OCI-LY3 (cell line): Measurements from ENCODE around the gene TUBA3D.
"Not testable (repeated sequence)": the region's sequence is repeated elsewhere in the genome, so short reads cannot be mapped to it uniquely, and the experiment has no call there.

ENCODE experiments used
- H2AFZ ChIP-seq: fragments of 200-600, 300-600 bp; shearing (Covaris generic); 2 replicates; pipeline ENCODE4 v1.6.0; 2014; ENCODE audit warnings: antibody characterized with exemption, low read depth, low read length
- H3K27ac ChIP-seq: fragments of 200-600, 300-600 bp; sonication (generic); 2 replicates; pipeline ENCODE4 v1.5.1; 2014; ENCODE audit warnings: mild to moderate bottlenecking, low read length, moderate library complexity, mixed read lengths
- H3K27me3 ChIP-seq: fragments of 200-600, 300-600 bp; sonication (generic); 2 replicates; pipeline ENCODE4 v1.6.1; 2014; ENCODE audit warnings: low read depth, low read length, mixed read lengths
- H3K36me3 ChIP-seq: fragments of 200-600, 300-600 bp; sonication (generic); replicated peaks from 2 replicates; pipeline ENCODE3; 2014; ENCODE audit warnings: low read depth, low read length, mixed read lengths
- H3K4me1 ChIP-seq: fragments of 300-600, 200-600 bp; sonication (generic); 2 replicates; pipeline ENCODE4 v1.6.1; 2014; ENCODE audit warnings: low read length, mixed read lengths
- H3K4me2 ChIP-seq: fragments of 200-600, 300-600 bp; sonication (generic); 2 replicates; pipeline ENCODE4 v1.6.1; 2014; ENCODE audit warnings: low read length, mixed read lengths
- H3K4me3 ChIP-seq: fragments of 300-600, 200-600 bp; sonication (generic); 2 replicates; pipeline ENCODE4 v1.5.1; 2014; ENCODE audit warnings: antibody characterized with exemption, mild to moderate bottlenecking, low read length, moderate library complexity
- H3K79me2 ChIP-seq: fragments of 300-600, 200-600 bp; shearing (Covaris generic); 2 replicates; pipeline ENCODE4 v1.6.1; 2014; ENCODE audit warnings: mild to moderate bottlenecking, low read length, mixed read lengths
- H3K9ac ChIP-seq: fragments of 300-600, 200-600 bp; shearing (Covaris generic); 2 replicates; pipeline ENCODE4 v1.6.0; 2014; ENCODE audit warnings: mild to moderate bottlenecking, low read length, moderate library complexity
- H3K9me3 ChIP-seq: fragments of 200-600, 300-600 bp; shearing (Covaris generic); 2 replicates; pipeline ENCODE4 v1.6.1; 2014; ENCODE audit warnings: low read length, mixed read lengths; ENCODE audit not compliant: insufficient read depth
- H4K20me1 ChIP-seq: fragments of 200-600, 300-600 bp; sonication (generic); 2 replicates; pipeline ENCODE4 v1.6.1; 2016; ENCODE audit warnings: low read length, mixed read lengths; ENCODE audit not compliant: insufficient read depth
- CTCF ChIP-seq: fragments of 200-600, 300-600 bp; sonication (generic); IDR thresholded peaks from 2 replicates; pipeline ENCODE4 v1.5.1; 2014; ENCODE audit warnings: antibody characterized with exemption, low read length, low read depth
- EZH2phosphoT487 ChIP-seq: fragments of 200-600 bp; shearing (Covaris generic); IDR thresholded peaks from 2 replicates; pipeline ENCODE4 v1.6.1; 2018; ENCODE audit warnings: antibody characterized with exemption, mixed run types, low read depth

Gene TUBA3D

GRCh38 chr2:131519466-131519865 lies 43.5 kb downstream of the TUBA3D start:
- Histone ChIP-seq H3K27me3 (no peaks in the 10 kb centered on the region), H3K9ac (no peak overlapping the region), H3K4me1 (peaks cover 2% of the 10 kb centered on the region), H3K36me3 (no peaks in the 10 kb centered on the region), H3K4me3 (no peak overlapping the region), H4K20me1 (no peaks in the 10 kb centered on the region), H3K79me2 (no peaks in the 10 kb centered on the region), H3K9me3 (no peaks in the 10 kb centered on the region), H3K4me2 (no peak overlapping the region), H3K27ac (no peak overlapping the region), H2AFZ (no peak overlapping the region)
- TF ChIP-seq EZH2phosphoT487: no peak
- no peak for TF ChIP-seq CTCF

GRCh38 chr2:131519871-131520470 lies 44.1 kb downstream of the TUBA3D start:
- H3K9me3 ChIP-seq, H3K4me2 ChIP-seq, H3K27ac ChIP-seq, H3K9ac ChIP-seq, H3K79me2 ChIP-seq, H3K4me3 ChIP-seq, H3K27me3 ChIP-seq, H4K20me1 ChIP-seq, H3K36me3 ChIP-seq, H2AFZ ChIP-seq, H3K4me1 ChIP-seq: not testable (repeated sequence)

- Histone ChIP-seq H3K4me1 (no peaks in the 10 kb centered on the region), H3K27ac (no peak overlapping the region), H3K27me3 (no peaks in the 10 kb centered on the region), H3K79me2 (no peaks in the 10 kb centered on the region), H3K9me3 (no peaks in the 10 kb centered on the region), H4K20me1 (no peaks in the 10 kb centered on the region), H3K9ac (no peak overlapping the region), H3K4me3 (no peak overlapping the region), H3K4me2 (no peak overlapping the region), H3K36me3 (no peaks in the 10 kb centered on the region), H2AFZ (no peak overlapping the region)
- TF ChIP-seq CTCF: no peak
- no peak for TF ChIP-seq EZH2phosphoT487
Observed at GRCh38 chr2:131520526-131520925, 44.6 kb downstream of the TUBA3D start.

GRCh38 chr2:131521524-131521923 lies 45.6 kb downstream of the TUBA3D start:
- not testable (repeated sequence) for H3K9ac ChIP-seq, H3K4me2 ChIP-seq, H4K20me1 ChIP-seq, H3K9me3 ChIP-seq, H3K4me3 ChIP-seq, H2AFZ ChIP-seq, H3K27me3 ChIP-seq, H3K4me1 ChIP-seq, H3K79me2 ChIP-seq, H3K27ac ChIP-seq, H3K36me3 ChIP-seq

- Histone ChIP-seq H3K4me1 (0 out of 2 replicates have a peak, but pooled peaks cover under 1% of the 10 kb centered on the region), H3K27ac (no peak overlapping the region), H3K27me3 (no peaks in the 10 kb centered on the region), H3K9ac (no peak overlapping the region), H3K36me3 (no peaks in the 10 kb centered on the region), H3K9me3 (no peaks in the 10 kb centered on the region), H3K4me2 (no peak overlapping the region), H4K20me1 (no peaks in the 10 kb centered on the region), H3K4me3 (no peak overlapping the region), H3K79me2 (no peaks in the 10 kb centered on the region), H2AFZ (no peak overlapping the region)
- TF ChIP-seq EZH2phosphoT487: no peak
- TF ChIP-seq CTCF: no peak
Observed at GRCh38 chr2:131521961-131522781, 46.3 kb downstream of the TUBA3D start.

- not testable (repeated sequence) for H3K4me3 ChIP-seq, H3K27ac ChIP-seq, H3K79me2 ChIP-seq, H3K9ac ChIP-seq, H3K9me3 ChIP-seq, H4K20me1 ChIP-seq, H2AFZ ChIP-seq, H3K36me3 ChIP-seq, H3K27me3 ChIP-seq, H3K4me2 ChIP-seq
- peaks cover 15% of the 10 kb centered on the region for H3K4me1 ChIP-seq
Observed at GRCh38 chr2:131525256-131525655, 49.3 kb downstream of the TUBA3D start.
